Measurements from ENCODE around the gene MSH3.

Gene MSH3

DNA sequence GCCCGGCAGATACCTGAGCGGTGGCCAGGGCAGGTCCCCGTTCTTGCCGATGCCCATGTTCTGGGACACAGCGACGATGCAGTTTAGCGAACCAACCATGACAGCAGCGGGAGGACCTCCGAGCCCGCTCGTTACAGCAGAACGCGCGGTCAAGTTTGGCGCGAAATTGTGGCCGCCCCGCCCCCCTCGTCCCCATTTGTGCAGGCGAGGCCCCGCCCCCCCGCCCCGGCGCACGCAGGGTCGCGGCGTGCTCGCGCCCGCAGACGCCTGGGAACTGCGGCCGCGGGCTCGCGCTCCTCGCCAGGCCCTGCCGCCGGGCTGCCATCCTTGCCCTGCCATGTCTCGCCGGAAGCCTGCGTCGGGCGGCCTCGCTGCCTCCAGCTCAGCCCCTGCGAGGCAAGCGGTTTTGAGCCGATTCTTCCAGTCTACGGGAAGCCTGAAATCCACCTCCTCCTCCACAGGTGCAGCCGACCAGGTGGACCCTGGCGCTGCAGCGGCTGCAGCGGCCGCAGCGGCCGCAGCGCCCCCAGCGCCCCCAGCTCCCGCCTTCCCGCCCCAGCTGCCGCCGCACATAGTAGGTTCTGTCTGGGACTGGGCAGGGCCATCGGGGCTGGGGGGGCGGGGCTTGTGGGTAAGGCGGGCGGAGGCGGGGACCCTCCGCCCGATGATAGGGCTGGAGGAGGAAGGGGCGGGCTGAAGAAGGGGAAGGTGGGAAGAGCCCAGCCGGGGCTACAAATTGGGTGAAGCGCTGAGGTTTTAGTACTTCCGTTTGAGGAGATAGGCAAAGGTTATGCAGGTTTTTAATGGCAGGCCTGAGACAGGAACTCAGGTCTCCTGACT is at the start of gene MSH3, which contains the start of gene DHFR:
MSH3 (plus strand) TSS at position 262 of the 840 bp plus-strand sequence; CDS start at position 338, 76 bp downstream.
DHFR (minus strand) TSS at position 593 of the 840 bp plus-strand sequence; CDS start at position 99, 494 bp downstream.
- Histone ChIP-seq H3K4me3 (ENCODE audit: low read length) (peak within 1 kb of the TSS; percentile 95), H3K27me3 (ENCODE audit: control insufficient read depth, insufficient read depth, low read length) (no peaks in the 10 kb centered on the region), H3K4me1 (ENCODE audit: control insufficient read depth, insufficient read depth, low read length) (no peaks in the 10 kb centered on the region), H3K36me3 (ENCODE audit: control insufficient read depth, insufficient read depth, low read length) (peaks cover 6% of the 10 kb centered on the region; the same call in 1 of the 2 replicates), H3K9me3 (ENCODE audit: control insufficient read depth, insufficient read depth, low read length) (no peaks in the 10 kb centered on the region), H3K27ac (ENCODE audit: low read length) (no peak within 1 kb of the TSS)
- WGBS (ENCODE audit: insufficient coverage, insufficient read length) = no CpG with 5 or more reads among the region's 74 CpGs
- peak; percentile 67 for DNase-seq (ENCODE audit: low read depth, low spot score)

DNA sequence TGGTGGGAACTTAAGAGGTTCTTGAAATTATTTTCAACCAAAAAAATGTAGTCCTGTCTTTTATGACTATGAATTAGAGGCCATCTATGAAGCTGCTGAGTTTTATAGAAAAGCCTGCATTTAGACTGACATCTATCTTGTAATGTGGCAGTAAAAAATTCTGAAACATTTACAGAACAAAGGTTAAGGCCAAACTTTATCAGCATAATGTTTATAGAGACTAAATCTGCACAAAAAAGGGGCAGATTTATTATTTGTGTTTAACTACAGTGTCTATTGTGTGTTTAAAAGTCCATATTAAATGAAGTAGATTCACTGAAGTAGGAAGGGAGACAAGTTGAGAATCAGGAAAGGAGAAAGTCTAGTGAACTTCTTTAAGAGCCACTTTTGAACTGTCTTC is 47.1 kb upstream of the MSH3 start:
- Histone ChIP-seq H3K9me3 (ENCODE audit: control insufficient read depth, insufficient read depth, low read length) (no peaks in the 10 kb centered on the region), H3K27me3 (ENCODE audit: control insufficient read depth, insufficient read depth, low read length) (no peaks in the 10 kb centered on the region)

DNA sequence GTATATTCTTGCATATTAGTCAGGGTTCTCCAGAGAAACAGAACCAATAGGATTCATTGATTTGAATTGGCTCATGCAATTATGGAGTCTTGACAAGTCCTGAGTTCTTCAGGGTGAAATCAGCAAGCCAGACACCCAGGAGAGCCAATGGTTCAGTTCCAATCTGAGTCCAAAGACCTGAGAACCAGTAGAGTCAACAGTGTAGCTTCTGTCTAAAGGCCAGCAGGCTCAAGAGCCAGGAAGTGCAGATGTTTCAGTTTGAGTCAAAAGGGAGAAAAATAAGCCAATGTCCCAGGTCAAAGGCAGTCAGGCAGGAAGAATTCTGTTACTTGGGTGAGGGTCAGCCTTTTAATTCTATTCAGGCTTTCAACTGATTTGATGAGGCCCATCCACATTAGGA is 46.6 kb upstream of the MSH3 start:
- no peaks in the 10 kb centered on the region for H3K27me3 ChIP-seq (ENCODE audit: control insufficient read depth, insufficient read depth, low read length)
- H3K9me3 ChIP-seq (ENCODE audit: control insufficient read depth, insufficient read depth, low read length) = no peaks in the 10 kb centered on the region
- no peaks in the 10 kb centered on the region for H3K4me1 ChIP-seq (ENCODE audit: control insufficient read depth, insufficient read depth, low read length)
- no peak overlapping the region for H3K4me3 ChIP-seq (ENCODE audit: low read length)
- H3K27ac ChIP-seq (ENCODE audit: low read length) = no peak overlapping the region
- no peaks in the 10 kb centered on the region for H3K36me3 ChIP-seq (ENCODE audit: control insufficient read depth, insufficient read depth, low read length)
- DNase-seq (ENCODE audit: low read depth, low spot score) = no peak

More for the DNA sequence above, 47.1 kb upstream of the MSH3 start:
- H3K4me1 ChIP-seq (ENCODE audit: control insufficient read depth, insufficient read depth, low read length) = no peaks in the 10 kb centered on the region
- no peaks in the 10 kb centered on the region for H3K36me3 ChIP-seq (ENCODE audit: control insufficient read depth, insufficient read depth, low read length)
- no peak for DNase-seq (ENCODE audit: low read depth, low spot score)
- no peak overlapping the region for H3K27ac ChIP-seq (ENCODE audit: low read length)
- no peak overlapping the region for H3K4me3 ChIP-seq (ENCODE audit: low read length)

- WGBS (ENCODE audit: insufficient coverage, insufficient read length) = no CpG with 5 or more reads among the region's 1 CpG
- no peak overlapping the region for H3K27ac ChIP-seq (ENCODE audit: low read length)
- DNase-seq (ENCODE audit: low read depth, low spot score) = no peak
Observed at GRCh38 chr5:80608731-80609130, 45.7 kb upstream of the MSH3 start.

DNA sequence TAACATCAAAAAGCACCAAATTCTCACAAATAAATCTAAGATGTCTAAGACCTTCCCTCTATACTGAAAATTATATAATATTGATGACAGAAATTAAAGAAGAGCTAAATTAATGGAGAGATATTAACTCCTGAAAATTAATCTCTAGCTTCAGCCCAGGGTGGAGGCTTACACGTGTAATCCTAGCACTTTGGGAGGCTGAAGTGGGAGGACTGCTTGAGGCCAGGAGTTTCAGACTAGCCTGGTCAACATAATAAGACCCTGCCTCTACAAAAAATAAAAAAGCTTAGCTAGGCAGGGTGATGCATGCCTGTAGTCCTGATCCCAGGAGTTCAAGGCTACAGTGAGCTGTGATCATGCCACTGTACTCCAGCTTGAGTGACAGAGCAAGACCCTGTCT is 44.8 kb upstream of the MSH3 start:
- H3K9me3 ChIP-seq (ENCODE audit: control insufficient read depth, insufficient read depth, low read length) = no peaks in the 10 kb centered on the region
- no peaks in the 10 kb centered on the region for H3K36me3 ChIP-seq (ENCODE audit: control insufficient read depth, insufficient read depth, low read length)
- no peaks in the 10 kb centered on the region for H3K4me1 ChIP-seq (ENCODE audit: control insufficient read depth, insufficient read depth, low read length)
- H3K27me3 ChIP-seq (ENCODE audit: control insufficient read depth, insufficient read depth, low read length) = no peaks in the 10 kb centered on the region
- H3K27ac ChIP-seq (ENCODE audit: low read length) = no peak overlapping the region
- no CpG with 5 or more reads among the region's 1 CpG for WGBS (ENCODE audit: insufficient coverage, insufficient read length)
- no peak overlapping the region for H3K4me3 ChIP-seq (ENCODE audit: low read length)
- no peak for DNase-seq (ENCODE audit: low read depth, low spot score)

More at GRCh38 chr5:80608731-80609130, 45.7 kb upstream of the MSH3 start:
- Histone ChIP-seq H3K27me3 (ENCODE audit: control insufficient read depth, insufficient read depth, low read length) (no peaks in the 10 kb centered on the region), H3K9me3 (ENCODE audit: control insufficient read depth, insufficient read depth, low read length) (no peaks in the 10 kb centered on the region), H3K4me3 (ENCODE audit: low read length) (no peak overlapping the region), H3K4me1 (ENCODE audit: control insufficient read depth, insufficient read depth, low read length) (no peaks in the 10 kb centered on the region), H3K36me3 (ENCODE audit: control insufficient read depth, insufficient read depth, low read length) (no peaks in the 10 kb centered on the region)

DNA sequence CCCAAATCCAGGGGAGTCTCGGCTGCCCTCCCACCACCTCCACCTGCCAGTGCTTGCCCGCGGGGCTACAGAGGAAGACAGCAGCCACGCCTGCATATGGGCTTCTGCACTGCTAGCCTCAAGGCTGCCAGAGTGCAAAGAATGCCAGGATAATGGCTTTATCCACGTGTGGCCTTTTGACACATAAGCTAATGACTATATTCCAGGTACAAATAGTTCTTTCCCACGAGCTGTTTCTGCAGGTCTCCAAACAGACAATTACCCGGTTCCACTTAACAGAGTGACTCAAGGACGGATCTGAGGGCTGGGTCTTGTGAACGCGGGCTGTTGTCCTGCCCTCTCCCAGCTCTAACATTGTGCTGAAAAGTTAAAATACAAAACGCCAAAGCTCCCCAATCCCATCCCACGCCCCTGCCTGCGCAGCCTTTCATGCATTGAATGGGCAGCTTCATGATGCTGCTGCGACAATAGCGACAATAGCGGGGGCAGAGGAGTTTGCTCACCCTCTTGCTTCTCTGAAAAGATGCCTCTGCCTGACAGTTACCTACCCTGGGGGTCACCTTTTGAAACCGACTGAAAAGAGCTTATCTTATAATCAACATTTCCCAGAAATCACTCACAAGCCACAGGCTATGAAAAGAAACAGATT is 39.1 kb upstream of the MSH3 start:
- Histone ChIP-seq H3K36me3 (ENCODE audit: control insufficient read depth, insufficient read depth, low read length) (no peaks in the 10 kb centered on the region), H3K27me3 (ENCODE audit: control insufficient read depth, insufficient read depth, low read length) (no peaks in the 10 kb centered on the region), H3K27ac (ENCODE audit: low read length) (no peak overlapping the region), H3K9me3 (ENCODE audit: control insufficient read depth, insufficient read depth, low read length) (no peaks in the 10 kb centered on the region), H3K4me1 (ENCODE audit: control insufficient read depth, insufficient read depth, low read length) (no peaks in the 10 kb centered on the region), H3K4me3 (ENCODE audit: low read length) (no peak overlapping the region)
- DNase-seq (ENCODE audit: low read depth, low spot score) = no peak
- WGBS (ENCODE audit: insufficient coverage, insufficient read length) = no CpG with 5 or more reads among the region's 17 CpGs

- no peak for DNase-seq (ENCODE audit: low read depth, low spot score)
- no peak overlapping the region for H3K27ac ChIP-seq (ENCODE audit: low read length)
- no peaks in the 10 kb centered on the region for H3K4me1 ChIP-seq (ENCODE audit: control insufficient read depth, insufficient read depth, low read length)
- WGBS (ENCODE audit: insufficient coverage, insufficient read length) = no CpG with 5 or more reads among the region's 4 CpGs
- H3K27me3 ChIP-seq (ENCODE audit: control insufficient read depth, insufficient read depth, low read length) = no peaks in the 10 kb centered on the region
- no peak overlapping the region for H3K4me3 ChIP-seq (ENCODE audit: low read length)
- H3K36me3 ChIP-seq (ENCODE audit: control insufficient read depth, insufficient read depth, low read length) = no peaks in the 10 kb centered on the region
- no peaks in the 10 kb centered on the region for H3K9me3 ChIP-seq (ENCODE audit: control insufficient read depth, insufficient read depth, low read length)
Observed at GRCh38 chr5:80618438-80618837, 36.0 kb upstream of the MSH3 start.

GRCh38 chr5:80619086-80619485 is 35.4 kb upstream of the MSH3 start:
- H3K27ac ChIP-seq (ENCODE audit: low read length) = no peak overlapping the region
- H3K27me3 ChIP-seq (ENCODE audit: control insufficient read depth, insufficient read depth, low read length) = no peaks in the 10 kb centered on the region
- H3K4me1 ChIP-seq (ENCODE audit: control insufficient read depth, insufficient read depth, low read length) = no peaks in the 10 kb centered on the region
- DNase-seq (ENCODE audit: low read depth, low spot score) = no peak
- H3K9me3 ChIP-seq (ENCODE audit: control insufficient read depth, insufficient read depth, low read length) = no peaks in the 10 kb centered on the region
- no peak overlapping the region for H3K4me3 ChIP-seq (ENCODE audit: low read length)
- no peaks in the 10 kb centered on the region for H3K36me3 ChIP-seq (ENCODE audit: control insufficient read depth, insufficient read depth, low read length)
- WGBS (ENCODE audit: insufficient coverage, insufficient read length) = no CpG with 5 or more reads among the region's 1 CpG

- no CpG with 5 or more reads among the region's 4 CpGs for WGBS (ENCODE audit: insufficient coverage, insufficient read length)
- Histone ChIP-seq H3K9me3 (ENCODE audit: control insufficient read depth, insufficient read depth, low read length) (no peaks in the 10 kb centered on the region), H3K4me3 (ENCODE audit: low read length) (no peak overlapping the region), H3K27me3 (ENCODE audit: control insufficient read depth, insufficient read depth, low read length) (no peaks in the 10 kb centered on the region), H3K36me3 (ENCODE audit: control insufficient read depth, insufficient read depth, low read length) (no peaks in the 10 kb centered on the region), H3K27ac (ENCODE audit: low read length) (no peak overlapping the region), H3K4me1 (ENCODE audit: control insufficient read depth, insufficient read depth, low read length) (no peaks in the 10 kb centered on the region)
- no peak for DNase-seq (ENCODE audit: low read depth, low spot score)
Observed at GRCh38 chr5:80620211-80620610, 34.2 kb upstream of the MSH3 start.

GRCh38 chr5:80622756-80623155 is 31.7 kb upstream of the MSH3 start:
- no peak overlapping the region for H3K27ac ChIP-seq (ENCODE audit: low read length)
- no peaks in the 10 kb centered on the region for H3K9me3 ChIP-seq (ENCODE audit: control insufficient read depth, insufficient read depth, low read length)
- no CpG with 5 or more reads among the region's 2 CpGs for WGBS (ENCODE audit: insufficient coverage, insufficient read length)
- DNase-seq (ENCODE audit: low read depth, low spot score) = no peak
- H3K36me3 ChIP-seq (ENCODE audit: control insufficient read depth, insufficient read depth, low read length) = no peaks in the 10 kb centered on the region
- H3K27me3 ChIP-seq (ENCODE audit: control insufficient read depth, insufficient read depth, low read length) = no peaks in the 10 kb centered on the region
- no peak overlapping the region for H3K4me3 ChIP-seq (ENCODE audit: low read length)
- H3K4me1 ChIP-seq (ENCODE audit: control insufficient read depth, insufficient read depth, low read length) = no peaks in the 10 kb centered on the region

Data from iPS DF 6.9 (cell line).